ENCODE data around the gene PLA2G12B.

Gene PLA2G12B

DNA sequence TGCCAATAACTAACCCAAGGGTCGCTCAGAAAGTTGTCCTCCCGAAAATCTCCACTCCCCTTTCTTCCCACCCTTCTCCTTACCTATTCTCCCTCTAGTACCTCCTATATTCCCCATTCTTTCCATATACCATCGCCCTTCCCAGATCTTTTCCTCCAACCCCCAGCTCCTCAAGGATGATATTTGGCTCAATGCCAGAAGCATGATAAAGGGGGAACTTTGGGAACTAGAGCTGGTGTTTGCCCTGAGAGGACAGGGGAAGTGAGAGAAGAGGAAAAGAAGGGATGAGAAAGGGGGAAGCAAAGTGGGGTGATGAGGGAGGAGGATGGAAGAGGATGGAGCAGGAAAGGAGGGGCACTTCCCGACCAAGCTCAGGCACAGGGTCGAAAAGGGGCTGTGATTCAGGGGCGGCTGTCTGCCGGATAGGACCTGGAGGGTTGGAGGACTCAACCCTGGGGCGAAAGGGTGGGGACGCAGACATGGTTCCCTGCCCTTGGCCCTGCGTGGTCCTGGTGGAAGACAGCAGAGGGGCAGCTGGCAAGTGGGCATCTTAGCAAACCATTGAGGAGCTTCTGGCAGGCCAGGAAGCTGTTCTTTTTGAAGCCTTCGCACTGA, 59.3 kb downstream of the PLA2G12B start:
- CTCF ChIA-PET: interaction anchor here (2.0 kb wide), 1 partner anchor 15 kb away, joined by 5 read pairs; no protein-coding TSS in a partner anchor

DNA sequence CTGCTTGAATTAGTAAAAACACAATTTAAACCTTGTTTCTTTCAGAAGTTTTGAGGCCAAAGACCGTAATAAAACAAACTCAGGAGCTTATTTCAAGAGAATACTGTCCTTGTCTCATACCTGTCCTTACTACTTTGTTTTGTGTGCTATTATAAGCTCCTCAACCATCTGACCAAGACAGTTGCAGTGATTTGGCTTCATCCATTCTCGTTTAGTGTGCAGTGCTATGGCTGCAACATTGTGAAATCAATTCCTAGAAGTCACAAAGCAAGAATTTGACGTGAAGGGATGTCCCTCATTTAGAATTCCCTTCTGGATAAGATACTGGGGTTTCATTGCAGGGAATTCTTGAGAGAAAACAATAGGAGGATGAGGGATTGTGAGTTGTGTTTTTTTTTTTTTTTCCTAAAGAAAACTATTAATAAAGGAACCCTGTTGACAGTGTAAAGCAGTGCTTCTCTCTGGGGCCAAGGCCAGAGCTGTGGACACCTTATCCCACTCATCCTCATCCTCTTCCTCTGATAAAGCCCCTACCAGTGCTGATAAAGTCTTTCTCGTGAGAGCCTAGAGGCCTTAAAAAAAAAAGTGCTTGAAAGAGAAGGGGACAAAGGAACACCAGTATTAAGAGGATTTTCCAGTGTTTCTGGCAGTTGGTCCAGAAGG, 61.3 kb downstream of the PLA2G12B start, which contains the start of gene OIT3:
Gene OIT3 (plus strand): TSS at position 604 of the 663 bp plus-strand sequence. CDS start 60 bp downstream, outside the sequence.
- ChIA-PET POLR2A (no interaction called here), CTCF (interaction anchor here (1.4 to 2.0 kb wide), 2 partner anchors 8 to 13 kb away, joined by 4 to 5 read pairs; no protein-coding TSS in a partner anchor)
- TF ChIP-seq, protein P1, sequence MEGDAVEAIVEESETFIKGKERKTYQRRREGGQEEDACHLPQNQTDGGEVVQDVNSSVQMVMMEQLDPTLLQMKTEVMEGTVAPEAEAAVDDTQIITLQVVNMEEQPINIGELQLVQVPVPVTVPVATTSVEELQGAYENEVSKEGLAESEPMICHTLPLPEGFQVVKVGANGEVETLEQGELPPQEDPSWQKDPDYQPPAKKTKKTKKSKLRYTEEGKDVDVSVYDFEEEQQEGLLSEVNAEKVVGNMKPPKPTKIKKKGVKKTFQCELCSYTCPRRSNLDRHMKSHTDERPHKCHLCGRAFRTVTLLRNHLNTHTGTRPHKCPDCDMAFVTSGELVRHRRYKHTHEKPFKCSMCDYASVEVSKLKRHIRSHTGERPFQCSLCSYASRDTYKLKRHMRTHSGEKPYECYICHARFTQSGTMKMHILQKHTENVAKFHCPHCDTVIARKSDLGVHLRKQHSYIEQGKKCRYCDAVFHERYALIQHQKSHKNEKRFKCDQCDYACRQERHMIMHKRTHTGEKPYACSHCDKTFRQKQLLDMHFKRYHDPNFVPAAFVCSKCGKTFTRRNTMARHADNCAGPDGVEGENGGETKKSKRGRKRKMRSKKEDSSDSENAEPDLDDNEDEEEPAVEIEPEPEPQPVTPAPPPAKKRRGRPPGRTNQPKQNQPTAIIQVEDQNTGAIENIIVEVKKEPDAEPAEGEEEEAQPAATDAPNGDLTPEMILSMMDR (IDR thresholded peaks at IDR 0.05; ENCODE audit: control extremely low read depth, extremely low read depth, low read depth, missing control alignments): no peak

More for the DNA sequence above, 59.3 kb downstream of the PLA2G12B start:
- TF ChIP-seq, protein P1 (IDR thresholded peaks at IDR 0.05; ENCODE audit: control extremely low read depth, extremely low read depth, low read depth, missing control alignments): no peak
- DNase-seq (ENCODE audit: extremely low spot score): no peak
- POLR2A ChIA-PET: no interaction called here

DNA sequence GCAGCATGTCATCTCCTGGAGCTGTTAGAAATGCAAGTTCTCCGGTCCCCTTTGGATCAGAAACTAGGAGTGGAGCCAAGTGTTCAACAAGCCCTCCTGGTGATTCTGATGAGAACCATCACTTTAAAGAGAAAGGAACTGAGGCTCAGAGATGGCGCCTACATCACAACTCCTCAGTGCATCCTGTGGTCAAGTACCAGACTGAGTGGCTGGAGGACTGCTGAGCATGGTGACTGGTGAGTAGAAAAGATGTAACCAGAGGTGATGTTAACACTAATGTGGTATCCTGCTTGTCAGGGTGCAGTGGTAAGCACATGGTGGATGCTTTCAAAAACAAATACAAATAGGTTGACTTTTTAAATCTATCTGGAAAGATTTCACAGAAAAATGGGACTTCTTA, 64.5 kb downstream of the PLA2G12B start:
- TF ChIP-seq, protein P1 (IDR thresholded peaks at IDR 0.05; ENCODE audit: control extremely low read depth, extremely low read depth, low read depth, missing control alignments): no peak
- ChIA-PET CTCF (interaction anchor here (1.3 to 1.8 kb wide), 4 partner anchors 10 to 841 kb away, joined by 3 to 6 read pairs (median 4); no protein-coding TSS in a partner anchor), POLR2A (no interaction called here)
- no peak for DNase-seq (ENCODE audit: extremely low spot score)

More for the DNA sequence above, 61.3 kb downstream of the PLA2G12B start, which contains the start of gene OIT3:
- DNase-seq (ENCODE audit: extremely low spot score): no peak

DNA sequence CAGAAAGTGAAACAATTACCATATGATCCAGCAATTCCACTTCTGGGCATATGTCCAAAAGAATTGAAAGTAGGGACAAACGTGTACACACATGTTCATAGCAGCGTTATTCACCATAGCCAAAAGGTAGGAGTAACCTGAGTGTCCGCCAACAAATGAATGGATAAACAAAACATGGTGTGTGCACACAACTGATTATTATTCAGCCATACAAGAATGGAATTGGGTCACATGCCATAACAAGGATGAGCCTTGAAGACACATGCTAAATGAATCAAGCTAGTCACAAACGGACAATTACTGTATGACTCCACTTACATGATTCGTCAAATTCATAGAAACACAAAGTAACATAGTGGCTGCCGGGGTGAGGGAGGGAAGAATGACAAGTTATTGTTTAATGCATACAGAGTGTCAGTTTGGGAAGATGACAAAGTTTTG, 65.2 kb downstream of the PLA2G12B start:
- DNase-seq (ENCODE audit: extremely low spot score): no peak
- POLR2A ChIA-PET: no interaction called here

DNA sequence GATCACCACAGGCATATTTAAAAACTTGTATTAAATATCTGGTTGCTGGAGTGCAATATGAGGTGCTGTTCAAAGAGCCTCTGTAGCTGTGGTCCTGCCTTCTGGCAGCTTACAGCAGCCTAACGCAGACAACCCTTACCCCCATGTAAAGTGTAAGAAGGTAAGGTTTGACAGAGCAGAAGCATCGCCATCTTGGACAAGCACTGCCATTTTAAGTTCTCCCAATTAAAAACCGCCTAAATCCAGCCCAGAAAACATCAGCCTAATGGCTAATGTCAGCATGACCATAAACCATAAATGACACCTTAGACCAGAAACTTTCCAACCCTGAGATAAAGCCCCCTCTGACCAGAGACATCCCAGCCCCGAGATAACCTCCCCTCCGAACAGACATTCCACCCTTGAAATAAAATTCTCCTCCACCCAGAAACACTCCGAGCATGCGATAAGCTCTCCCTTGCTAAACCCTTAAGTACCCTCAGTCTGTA, 66.4 kb downstream of the PLA2G12B start:
- POLR2A ChIA-PET: no interaction called here

More for the DNA sequence above, 65.2 kb downstream of the PLA2G12B start:
- TF ChIP-seq, protein P1 (IDR thresholded peaks at IDR 0.05; ENCODE audit: control extremely low read depth, extremely low read depth, low read depth, missing control alignments): no peak
- CTCF ChIA-PET: interaction anchor here (1.3 to 1.8 kb wide), 3 partner anchors 10 to 14 kb away, joined by 4 to 6 read pairs (median 6); no protein-coding TSS in a partner anchor

DNA sequence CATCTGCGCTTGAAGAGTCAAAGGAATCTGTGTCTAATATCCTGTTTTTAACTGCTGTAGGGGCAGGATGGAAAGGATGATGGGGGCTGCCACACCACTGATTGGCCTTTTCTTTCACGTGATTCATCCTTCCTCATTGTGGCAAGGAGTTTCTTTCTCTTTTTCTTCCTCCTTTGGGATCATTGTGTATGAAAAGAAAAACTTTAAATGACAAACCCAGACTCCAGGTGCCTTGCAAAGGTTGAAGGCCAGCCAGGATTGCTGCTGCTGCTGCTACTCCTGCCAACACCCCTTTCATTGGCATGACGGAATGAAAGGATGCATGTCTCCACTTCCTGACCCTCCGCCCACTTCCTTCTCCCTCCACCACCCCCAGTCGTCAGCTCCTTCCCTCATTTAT, 67.6 kb downstream of the PLA2G12B start:
- POLR2A ChIA-PET: no interaction called here
- TF ChIP-seq, protein P1 (IDR thresholded peaks at IDR 0.05; ENCODE audit: control extremely low read depth, extremely low read depth, low read depth, missing control alignments): no peak
- CTCF ChIA-PET: interaction anchor here (1.0 kb wide), 1 partner anchor 19 kb away, joined by 4 read pairs; no protein-coding TSS in a partner anchor
- no peak for DNase-seq (ENCODE audit: extremely low spot score)

More for the DNA sequence above, 66.4 kb downstream of the PLA2G12B start:
- CTCF ChIA-PET: interaction anchor here (1.2 to 1.4 kb wide), 3 partner anchors 13 to 19 kb away, joined by 3 to 4 read pairs (median 4); no protein-coding TSS in a partner anchor
- TF ChIP-seq, protein P1 (IDR thresholded peaks at IDR 0.05; ENCODE audit: control extremely low read depth, extremely low read depth, low read depth, missing control alignments): no peak
- no peak for DNase-seq (ENCODE audit: extremely low spot score)

Data from GM10248 (cell line).